ENCODE data around the gene RNF111.

- TF ChIP-seq CTCF (conservative IDR thresholded peaks at IDR 0.05; ENCODE audit: low read depth in 2 of 2) (no peak), CREB1 (CRISPR knock-in tag; IDR thresholded peaks at IDR 0.05; ENCODE audit: low read depth) (no peak)
Observed at GRCh38 chr15:59116771-59117170, 129.3 kb downstream of the RNF111 start.

Measured in GM23338 (cell line).